Liver (tissue), 3 donors: ENCODE data around the gene CBFA2T3.

Experiments
- EGR1 ChIP-seq, 2 donors: IDR thresholded peaks; 2 replicates each; pipeline ENCODE4 v1.6.1; 2016 to 2018; ENCODE audit warnings: antibody characterized with exemption in 2 of 2, low read depth in 2 of 2
- FOXA2 ChIP-seq: IDR thresholded peaks from 2 replicates; pipeline ENCODE4 v1.6.1; 2016; ENCODE audit warnings: antibody characterized with exemption
- HNF4A ChIP-seq, 2 donors: conservative IDR thresholded peaks; 2 replicates each; pipeline ENCODE4 v1.6.1; 2016; ENCODE audit warnings: antibody characterized with exemption in 2 of 2, mild to moderate bottlenecking in 2 of 2
- HNF4G ChIP-seq: IDR thresholded peaks from 2 replicates; pipeline ENCODE4 v1.6.1; 2016; ENCODE audit warnings: antibody characterized with exemption
- JUND ChIP-seq, 2 donors: IDR thresholded peaks; 2 replicates each; pipeline ENCODE4 v1.6.1; 2016; ENCODE audit warnings: antibody characterized with exemption in 2 of 2
- RAD21 ChIP-seq, 2 donors: IDR thresholded peaks; 2 replicates each; pipeline ENCODE4 v1.6.1; 2016; ENCODE audit warnings: antibody characterized with exemption in 2 of 2, mild to moderate bottlenecking in 2 of 2
- REST ChIP-seq: IDR thresholded peaks from 2 replicates; pipeline ENCODE4 v1.6.1; 2016; ENCODE audit warnings: antibody characterized with exemption, mild to moderate bottlenecking
- SP1 ChIP-seq: IDR thresholded peaks from 2 replicates; pipeline ENCODE4 v1.6.1; 2018; ENCODE audit warnings: antibody characterized with exemption, mild to moderate bottlenecking
- TAF1 ChIP-seq: conservative IDR thresholded peaks from 2 replicates; pipeline ENCODE4 v1.6.1; 2016; ENCODE audit warnings: antibody characterized with exemption, mild to moderate bottlenecking
- YY1 ChIP-seq: IDR thresholded peaks from 2 replicates; pipeline ENCODE4 v1.6.1; 2016; ENCODE audit warnings: antibody characterized with exemption, mild to moderate bottlenecking
- TF ChIP-seq, protein P1 (sequence below): fragments of 150-350 bp; IDR thresholded peaks from 2 replicates; pipeline ENCODE4 v1.5.1; 2017; ENCODE audit warnings: improper control_type of control experiment, low read depth, low read length; ENCODE audit not compliant: missing input control
- TF ChIP-seq, protein P2 (sequence below): IDR thresholded peaks from 2 replicates; pipeline ENCODE4 v1.6.1; 2016; ENCODE audit warnings: antibody characterized with exemption
- TF ChIP-seq, protein P3 (sequence below): IDR thresholded peaks from 2 replicates; pipeline ENCODE4 v1.6.1; 2016; ENCODE audit warnings: antibody characterized with exemption
- TF ChIP-seq, protein P4 (sequence below): IDR thresholded peaks from 2 replicates; pipeline ENCODE4 v1.6.1; 2016; ENCODE audit warnings: antibody characterized with exemption
- donor health status: healthy.
- donor health status: healthy.

- TF ChIP-seq JUND (IDR thresholded peaks at IDR 0.05): no peak
- TF ChIP-seq, protein P1, sequence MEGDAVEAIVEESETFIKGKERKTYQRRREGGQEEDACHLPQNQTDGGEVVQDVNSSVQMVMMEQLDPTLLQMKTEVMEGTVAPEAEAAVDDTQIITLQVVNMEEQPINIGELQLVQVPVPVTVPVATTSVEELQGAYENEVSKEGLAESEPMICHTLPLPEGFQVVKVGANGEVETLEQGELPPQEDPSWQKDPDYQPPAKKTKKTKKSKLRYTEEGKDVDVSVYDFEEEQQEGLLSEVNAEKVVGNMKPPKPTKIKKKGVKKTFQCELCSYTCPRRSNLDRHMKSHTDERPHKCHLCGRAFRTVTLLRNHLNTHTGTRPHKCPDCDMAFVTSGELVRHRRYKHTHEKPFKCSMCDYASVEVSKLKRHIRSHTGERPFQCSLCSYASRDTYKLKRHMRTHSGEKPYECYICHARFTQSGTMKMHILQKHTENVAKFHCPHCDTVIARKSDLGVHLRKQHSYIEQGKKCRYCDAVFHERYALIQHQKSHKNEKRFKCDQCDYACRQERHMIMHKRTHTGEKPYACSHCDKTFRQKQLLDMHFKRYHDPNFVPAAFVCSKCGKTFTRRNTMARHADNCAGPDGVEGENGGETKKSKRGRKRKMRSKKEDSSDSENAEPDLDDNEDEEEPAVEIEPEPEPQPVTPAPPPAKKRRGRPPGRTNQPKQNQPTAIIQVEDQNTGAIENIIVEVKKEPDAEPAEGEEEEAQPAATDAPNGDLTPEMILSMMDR: no peak
- no peak for TF ChIP-seq REST
- no peak for TF ChIP-seq TAF1
- TF ChIP-seq, protein P2, sequence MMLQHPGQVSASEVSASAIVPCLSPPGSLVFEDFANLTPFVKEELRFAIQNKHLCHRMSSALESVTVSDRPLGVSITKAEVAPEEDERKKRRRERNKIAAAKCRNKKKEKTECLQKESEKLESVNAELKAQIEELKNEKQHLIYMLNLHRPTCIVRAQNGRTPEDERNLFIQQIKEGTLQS: no peak
- TF ChIP-seq HNF4G: no peak
- TF ChIP-seq, protein P3, sequence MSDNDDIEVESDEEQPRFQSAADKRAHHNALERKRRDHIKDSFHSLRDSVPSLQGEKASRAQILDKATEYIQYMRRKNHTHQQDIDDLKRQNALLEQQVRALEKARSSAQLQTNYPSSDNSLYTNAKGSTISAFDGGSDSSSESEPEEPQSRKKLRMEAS: no peak
- TF ChIP-seq YY1: no peak
- no peak for TF ChIP-seq RAD21 (IDR thresholded peaks at IDR 0.05)
- no peak for TF ChIP-seq SP1
- no peak for TF ChIP-seq HNF4A (conservative IDR thresholded peaks at IDR 0.05)
- no peak for TF ChIP-seq EGR1 (IDR thresholded peaks at IDR 0.05; ENCODE audit: low read depth in 2 of 2)
- TF ChIP-seq, protein P4, sequence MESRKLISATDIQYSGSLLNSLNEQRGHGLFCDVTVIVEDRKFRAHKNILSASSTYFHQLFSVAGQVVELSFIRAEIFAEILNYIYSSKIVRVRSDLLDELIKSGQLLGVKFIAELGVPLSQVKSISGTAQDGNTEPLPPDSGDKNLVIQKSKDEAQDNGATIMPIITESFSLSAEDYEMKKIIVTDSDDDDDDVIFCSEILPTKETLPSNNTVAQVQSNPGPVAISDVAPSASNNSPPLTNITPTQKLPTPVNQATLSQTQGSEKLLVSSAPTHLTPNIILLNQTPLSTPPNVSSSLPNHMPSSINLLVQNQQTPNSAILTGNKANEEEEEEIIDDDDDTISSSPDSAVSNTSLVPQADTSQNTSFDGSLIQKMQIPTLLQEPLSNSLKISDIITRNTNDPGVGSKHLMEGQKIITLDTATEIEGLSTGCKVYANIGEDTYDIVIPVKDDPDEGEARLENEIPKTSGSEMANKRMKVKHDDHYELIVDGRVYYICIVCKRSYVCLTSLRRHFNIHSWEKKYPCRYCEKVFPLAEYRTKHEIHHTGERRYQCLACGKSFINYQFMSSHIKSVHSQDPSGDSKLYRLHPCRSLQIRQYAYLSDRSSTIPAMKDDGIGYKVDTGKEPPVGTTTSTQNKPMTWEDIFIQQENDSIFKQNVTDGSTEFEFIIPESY: no peak
- TF ChIP-seq FOXA2: no peak
Observed at GRCh38 chr16:88964636-88965035, 12.4 kb downstream of the CBFA2T3 start.
